ENCODE results near the gene PERP.

GRCh38 chr6:138107752-138108592 is 753 bp upstream of the PERP start:
- TF ChIP-seq ZNF626 (tag by site-specific recombination; IDR thresholded peaks at IDR 0.05) (no peak), ZFP41 (tag by site-specific recombination; IDR thresholded peaks at IDR 0.05; ENCODE audit: borderline replicate concordance) (no peak), ZXDB (tag by site-specific recombination; IDR thresholded peaks at IDR 0.05) (peak; percentile 28; the same call in 1 of the 2 replicates), ZNF501 (tag by site-specific recombination; IDR thresholded peaks at IDR 0.05) (no peak), CTCF (tag by site-specific recombination; IDR thresholded peaks at IDR 0.05) (no peak)

All from HEK293 (cell line).